Measurements from ENCODE around the gene PAX4. TPM values are rescaled to one million over a fixed set of nuclear protein-coding genes. Genes with fewer than 3 reads are reported as not detected.
A peak's percentile ranks its signal among the peaks of the same experiment; 100 is the strongest.

PAX4 gene
- polyA plus RNA-seq, 3 donors = not detected

- H3K27ac ChIP-seq (ENCODE audit: low read depth in 1 of 2, low read length in 2 of 2) = peak within 1 kb of the TSS; percentile 63 to 89
- Mint-ChIP-seq H3K27ac (peak within 1 kb of the TSS; percentile 89 to 98 (median 94)), H3K4me1 (peaks cover 55% of the 10 kb centered on the region), H3K4me3 (peak within 1 kb of the TSS; percentile 96 to 99), H3K9me3 (peaks cover 0 to 4% (median 0%) of the 10 kb centered on the region in 7 donors), H3K27me3 (ENCODE audit: low read depth in 3 of 3) (peaks cover 0 to 1% (median 0%) of the 10 kb centered on the region in 3 donors), H3K36me3 (peaks cover 23 to 34% of the 10 kb centered on the region in 2 donors)
- H3K27me3 ChIP-seq (ENCODE audit: control insufficient read depth in 2 of 2, insufficient read depth in 2 of 2, low read length in 2 of 2) = no peaks in the 10 kb centered on the region
- H3K4me1 ChIP-seq (ENCODE audit: control insufficient read depth in 1 of 2, insufficient read depth in 2 of 2, low read length in 2 of 2) = peaks cover 49 to 67% of the 10 kb centered on the region in 2 donors
- peaks cover 14% of the 10 kb centered on the region for H4K20me1 ChIP-seq (ENCODE audit: insufficient read depth, low read length)
- peaks cover 15 to 25% of the 10 kb centered on the region in 2 donors for H3K36me3 ChIP-seq (replicated peaks in 1 of 2; ENCODE audit: control insufficient read depth in 1 of 2, insufficient read depth in 2 of 2, low read length in 2 of 2)
- H3K4me2 ChIP-seq (replicated peaks; ENCODE audit: extremely low read depth, low read length, poor library complexity, severe bottlenecking) = peak within 1 kb of the TSS; percentile 90
- peak within 1 kb of the TSS; percentile 87 to 93 (median 87) for H3K4me3 ChIP-seq (replicated peaks in 1 of 3; ENCODE audit: low read depth in 2 of 3, low read length in 3 of 3)
- H3K79me2 ChIP-seq (ENCODE audit: insufficient read depth, low read length) = peaks cover 32% of the 10 kb centered on the region
- H3K9me3 ChIP-seq (replicated peaks in 1 of 2; ENCODE audit: control insufficient read depth in 1 of 2, insufficient read depth in 1 of 2, low read length in 2 of 2) = no peaks in the 10 kb centered on the region
- TF ChIP-seq, protein P1, sequence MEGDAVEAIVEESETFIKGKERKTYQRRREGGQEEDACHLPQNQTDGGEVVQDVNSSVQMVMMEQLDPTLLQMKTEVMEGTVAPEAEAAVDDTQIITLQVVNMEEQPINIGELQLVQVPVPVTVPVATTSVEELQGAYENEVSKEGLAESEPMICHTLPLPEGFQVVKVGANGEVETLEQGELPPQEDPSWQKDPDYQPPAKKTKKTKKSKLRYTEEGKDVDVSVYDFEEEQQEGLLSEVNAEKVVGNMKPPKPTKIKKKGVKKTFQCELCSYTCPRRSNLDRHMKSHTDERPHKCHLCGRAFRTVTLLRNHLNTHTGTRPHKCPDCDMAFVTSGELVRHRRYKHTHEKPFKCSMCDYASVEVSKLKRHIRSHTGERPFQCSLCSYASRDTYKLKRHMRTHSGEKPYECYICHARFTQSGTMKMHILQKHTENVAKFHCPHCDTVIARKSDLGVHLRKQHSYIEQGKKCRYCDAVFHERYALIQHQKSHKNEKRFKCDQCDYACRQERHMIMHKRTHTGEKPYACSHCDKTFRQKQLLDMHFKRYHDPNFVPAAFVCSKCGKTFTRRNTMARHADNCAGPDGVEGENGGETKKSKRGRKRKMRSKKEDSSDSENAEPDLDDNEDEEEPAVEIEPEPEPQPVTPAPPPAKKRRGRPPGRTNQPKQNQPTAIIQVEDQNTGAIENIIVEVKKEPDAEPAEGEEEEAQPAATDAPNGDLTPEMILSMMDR (IDR thresholded peaks at IDR 0.05) = no peak
- peak within 1 kb of the TSS; percentile 87 for H3K9ac ChIP-seq (ENCODE audit: insufficient read depth, low read length, poor library complexity, severe bottlenecking)
- intact Hi-C loops (cut with micrococcal nuclease) = loop anchor here (2.0 to 5.0 kb wide), 3 partner anchors 63 to 196 kb away; partner anchors contain the start of genes ZNF800 (in 2 of the 2) and SND1 (in 1 of the 2)
- peak within 1 kb of the TSS; percentile 87 for H2AFZ ChIP-seq (ENCODE audit: insufficient read depth, low read depth, low read length, poor library complexity, severe bottlenecking)
- WGBS (ENCODE audit: insufficient coverage) = under 1% methylated on average over 66 of the region's 77 CpGs
- peak; percentile 72 to 83 (median 81) for DNase-seq
Measured at GRCh38 chr7:127588019-127588696, 29.8 kb downstream of the PAX4 start, which contains the start of gene ARF5. ARF5 (plus strand) TSS chr7:127588411; CDS start chr7:127588499, 88 bp downstream.

DNA sequence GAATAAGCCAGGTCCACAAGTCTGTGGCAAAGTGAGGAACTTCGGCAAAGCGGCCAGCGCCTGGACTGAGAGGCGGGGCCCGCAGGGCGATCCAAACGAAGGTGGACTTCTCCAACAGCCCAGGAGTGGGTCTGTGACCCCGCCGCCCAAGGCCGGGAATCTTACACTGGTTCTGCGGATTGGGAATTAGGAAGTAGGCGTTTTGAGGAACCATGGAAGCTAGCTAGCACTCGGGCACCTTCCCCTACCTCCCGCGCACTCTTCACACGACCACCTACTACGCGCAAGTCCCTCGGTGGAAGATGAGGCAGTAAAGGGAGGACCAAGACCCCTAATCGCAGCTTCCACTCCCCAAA, 30.3 kb downstream of the PAX4 start:
- Mint-ChIP-seq H3K36me3 (peaks cover 28 to 38% of the 10 kb centered on the region in 2 donors), H3K4me3 (peak overlapping the region; percentile 78 to 79), H3K27me3 (ENCODE audit: low read depth in 3 of 3) (peaks cover 0 to 1% (median 0%) of the 10 kb centered on the region in 3 donors), H3K9me3 (peaks cover 0 to 4% (median 0%) of the 10 kb centered on the region in 7 donors), H3K4me1 (peaks cover 56% of the 10 kb centered on the region), H3K27ac (peak overlapping the region; percentile 28 to 89 (median 77))
- Histone ChIP-seq H4K20me1 (ENCODE audit: insufficient read depth, low read length) (peaks cover 17% of the 10 kb centered on the region), H3K9me3 (replicated peaks in 1 of 2; ENCODE audit: control insufficient read depth in 1 of 2, insufficient read depth in 1 of 2, low read length in 2 of 2) (no peaks in the 10 kb centered on the region), H2AFZ (ENCODE audit: insufficient read depth, low read depth, low read length, poor library complexity, severe bottlenecking) (peak overlapping the region; percentile 87), H3K27me3 (ENCODE audit: control insufficient read depth in 2 of 2, insufficient read depth in 2 of 2, low read length in 2 of 2) (no peaks in the 10 kb centered on the region), H3K36me3 (replicated peaks in 1 of 2; ENCODE audit: control insufficient read depth in 1 of 2, insufficient read depth in 2 of 2, low read length in 2 of 2) (peaks cover 20 to 30% of the 10 kb centered on the region in 2 donors), H3K27ac (ENCODE audit: low read depth in 1 of 2, low read length in 2 of 2) (peak overlapping the region; percentile 63 to 89), H3K4me1 (ENCODE audit: control insufficient read depth in 1 of 2, insufficient read depth in 2 of 2, low read length in 2 of 2) (peaks cover 50 to 64% of the 10 kb centered on the region in 2 donors), H3K4me2 (replicated peaks; ENCODE audit: extremely low read depth, low read length, poor library complexity, severe bottlenecking) (peak overlapping the region; percentile 90), H3K4me3 (replicated peaks in 1 of 3; ENCODE audit: low read depth in 2 of 3, low read length in 3 of 3) (peak overlapping the region; percentile 46 to 93 (median 87)), H3K9ac (ENCODE audit: insufficient read depth, low read length, poor library complexity, severe bottlenecking) (peak overlapping the region; percentile 87), H3K79me2 (ENCODE audit: insufficient read depth, low read length) (peaks cover 37% of the 10 kb centered on the region)
- TF ChIP-seq, protein P1 (IDR thresholded peaks at IDR 0.05) = no peak
- WGBS (ENCODE audit: insufficient coverage) = 0% methylated on average over 1 of the region's 20 CpGs
- DNase-seq = peak in 2 of 3 donors; percentile 6 to 41
- intact Hi-C loops (cut with micrococcal nuclease) = loop anchor here (2.0 to 5.0 kb wide), 3 partner anchors 63 to 195 kb away; partner anchors contain the start of genes ZNF800 (in 2 of the 2) and SND1 (in 1 of the 2)
